T-helper 2 cell treated with Interferon-gamma antibody and Interleukin-4, amounts not matched to agents 100 ng/mL and 5 ng/mL, for 36 hours (primary cell): Measurements from ENCODE around the gene COX7B2. TPM values are rescaled to one million over a fixed set of nuclear protein-coding genes. Genes with fewer than 3 reads are reported as not detected.

Source experiments
- intact Hi-C: fragments of 100-400 bp; cut with micrococcal nuclease; formaldehyde crosslinking; loops from one replicate; pipeline ENCODE4 v1.15.1; 2023
- total RNA-seq: library from RNA; stranded (reverse); gene quantifications from 2 replicates; pipeline ENCODE4 v1.2.3, GENCODE V29; 2022

The COX7B2 gene
- total RNA-seq, 1 donor from 2014 or later = not detected

GRCh38 chr4:46890056-46890455 lies 19.0 kb downstream of the COX7B2 start:
- intact Hi-C loops = no loop called here

GRCh38 chr4:46889410-46889809 lies 19.6 kb downstream of the COX7B2 start:
- intact Hi-C loops = no loop called here

- intact Hi-C loops = no loop called here
These were observed 22.3 kb downstream of the COX7B2 start for GRCh38 chr4:46886711-46887110.

- intact Hi-C loops = no loop called here
These were observed 30.4 kb downstream of the COX7B2 start for GRCh38 chr4:46878641-46879040.

- intact Hi-C loops = no loop called here
These were observed 34.2 kb downstream of the COX7B2 start for GRCh38 chr4:46874811-46875210.

- intact Hi-C loops = no loop called here
These were observed 38.6 kb downstream of the COX7B2 start for GRCh38 chr4:46870411-46870810.

GRCh38 chr4:46856333-46856732 lies 52.7 kb downstream of the COX7B2 start:
- intact Hi-C loops = no loop called here

- intact Hi-C loops = no loop called here
These were observed 56.2 kb downstream of the COX7B2 start for GRCh38 chr4:46852800-46853199.

GRCh38 chr4:46850026-46850425 lies 59.0 kb downstream of the COX7B2 start:
- intact Hi-C loops = no loop called here

GRCh38 chr4:46844325-46844917 lies 64.6 kb downstream of the COX7B2 start:
- intact Hi-C loops = loop anchor here (1.0 kb wide), 3 partner anchors 188 to 540 kb away; no protein-coding TSS in a partner anchor

GRCh38 chr4:46839128-46839527 lies 69.9 kb downstream of the COX7B2 start:
- intact Hi-C loops = no loop called here

GRCh38 chr4:46837639-46838038 lies 71.4 kb downstream of the COX7B2 start:
- intact Hi-C loops = no loop called here

GRCh38 chr4:46836584-46836983 lies 72.5 kb downstream of the COX7B2 start:
- intact Hi-C loops = no loop called here

GRCh38 chr4:46830971-46831454 lies 78.0 kb downstream of the COX7B2 start:
- intact Hi-C loops = no loop called here

- intact Hi-C loops = loop anchor here (10.0 kb wide), 1 partner anchor 55 kb away; no protein-coding TSS in a partner anchor
These were observed 88.9 kb downstream of the COX7B2 start for GRCh38 chr4:46820154-46820553.

GRCh38 chr4:46819095-46819494 lies 90.0 kb downstream of the COX7B2 start:
- intact Hi-C loops = no loop called here

- intact Hi-C loops = no loop called here
These were observed 90.4 kb downstream of the COX7B2 start for GRCh38 chr4:46818604-46819003.

- intact Hi-C loops = no loop called here
These were observed 91.2 kb downstream of the COX7B2 start for GRCh38 chr4:46817806-46818205.

GRCh38 chr4:46804781-46805413 lies 104.1 kb downstream of the COX7B2 start:
- intact Hi-C loops = no loop called here

- intact Hi-C loops = no loop called here
These were observed 116.0 kb downstream of the COX7B2 start for GRCh38 chr4:46793036-46793435.

GRCh38 chr4:46781434-46782092 lies 127.5 kb downstream of the COX7B2 start:
- intact Hi-C loops = no loop called here

GRCh38 chr4:46765465-46765864 lies 143.6 kb downstream of the COX7B2 start:
- intact Hi-C loops = loop anchor here (10.0 kb wide), 1 partner anchor 59 kb away; no protein-coding TSS in a partner anchor
